Prostate gland (tissue), 2 donors: ENCODE results near the gene RIOK3. TPM values are rescaled to one million over a fixed set of nuclear protein-coding genes. Genes with fewer than 3 reads are reported as not detected.

Experiments
- DNase-seq: peaks from one replicate; pipeline ENCODE4 v3.0.0-alpha.2; 2019; ENCODE audit warnings: low spot score
- H3K27ac ChIP-seq, 2 donors: fragments of 200-600 bp; sonication (generic); 2 replicates each; pipeline ENCODE4 v1.5.1; 2017 to 2019
- H3K27me3 ChIP-seq: fragments of 200-600 bp; sonication (generic); replicated peaks from 2 replicates; pipeline ENCODE4 v1.5.1; 2019; ENCODE audit not compliant: insufficient read depth
- H3K36me3 ChIP-seq, 2 donors: fragments of 200-600 bp; sonication (generic); 1 replicate in 1 of 2; 2 replicates in 1 of 2; pipeline versions ENCODE4 v1.5.1 to v1.8.1; 2017 to 2019
- H3K4me1 ChIP-seq: fragments of 200-600 bp; sonication (generic); replicated peaks from 2 replicates; pipeline ENCODE4 v1.5.1; 2019
- H3K4me3 ChIP-seq, 2 donors: fragments of 200-600 bp; sonication (generic); 2 replicates each; pipeline ENCODE4 v1.5.1; 2017 to 2019
- H3K9me3 ChIP-seq: fragments of 200-600 bp; sonication (generic); 2 replicates; pipeline ENCODE4 v1.5.1; 2017
- POLR2A ChIP-seq: fragments of 450-650 bp; IDR thresholded peaks from one replicate; pipeline ENCODE4 v1.6.1; 2016; ENCODE audit warnings: antibody characterized with exemption, mild to moderate bottlenecking
- POLR2AphosphoS5 ChIP-seq: sonication (generic); formaldehyde crosslinking; IDR thresholded peaks from one replicate; pipeline ENCODE4 v1.6.1; 2017; ENCODE audit warnings: antibody characterized with exemption
- WGBS: methylation state at CpG from one replicate; pipeline ENCODE4 v1.1.5; 2018; 5-methylcytosine and 5-hydroxymethylcytosine counted together
- intact Hi-C: fragments of 100-400 bp; cut with DNase I; formaldehyde crosslinking; loops from one replicate; pipeline ENCODE4 v1.14.2; 2022
- total RNA-seq, 2 donors: library from RNA; depleted of rRNA; stranded (reverse); fragments of >200 nt; gene quantifications; one replicate each; pipeline ENCODE4 v1.1.0, GENCODE V29; 2016
- TF ChIP-seq, protein P1 (sequence below), 4 experiments: fragments of 200-600 bp in 2 of 4; fragments of 450-650 bp in 2 of 4; sonication (generic) in 2 of 4; IDR thresholded peaks; 1 replicate in 3 of 4; 2 replicates in 1 of 4; pipeline ENCODE4 v1.5.1; 2016 to 2019; ENCODE audit warnings: antibody characterized with exemption in 4 of 4, mild to moderate bottlenecking in 2 of 4, moderate library complexity in 2 of 4

The RIOK3 gene
- total RNA-seq, 2 donors from 2014 or later = 40.6 to 44.6 TPM

DNA sequence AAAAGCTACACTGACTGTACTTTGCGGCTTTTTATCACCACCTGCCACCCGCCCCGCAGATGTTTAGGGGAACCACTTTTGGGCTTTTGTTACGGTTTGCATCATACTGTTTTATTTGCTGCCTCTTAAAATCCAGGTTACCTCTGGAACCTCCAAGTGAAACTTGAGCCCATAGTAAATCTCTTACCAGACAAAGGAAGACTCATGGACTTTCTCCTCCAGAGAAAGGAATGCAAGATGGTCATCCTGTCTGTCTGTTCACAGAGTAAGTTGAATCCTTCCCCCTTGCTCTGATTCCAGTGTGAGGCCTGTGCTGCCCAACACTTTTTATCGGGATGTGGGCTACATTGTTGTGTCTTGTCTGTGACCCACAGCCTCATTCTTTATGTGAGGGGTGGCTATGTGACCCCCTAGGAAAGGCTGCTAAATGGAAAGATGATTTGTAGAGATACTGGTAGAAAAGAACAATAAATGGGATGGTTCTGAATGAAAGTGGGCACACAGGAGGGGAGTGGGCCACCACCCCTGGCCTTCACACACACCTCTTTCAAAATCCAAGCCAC is 73.5 kb downstream of the RIOK3 start:
- H3K36me3 ChIP-seq = peaks cover 0 to 8% of the 10 kb centered on the region in 2 donors
- DNase-seq = no peak
- 52% methylated on average over 5 of the region's 5 CpGs for WGBS
- no peak overlapping the region for H3K4me3 ChIP-seq
- no peaks in the 10 kb centered on the region for H3K9me3 ChIP-seq
- intact Hi-C loops = no loop called here
- TF ChIP-seq, protein P1, sequence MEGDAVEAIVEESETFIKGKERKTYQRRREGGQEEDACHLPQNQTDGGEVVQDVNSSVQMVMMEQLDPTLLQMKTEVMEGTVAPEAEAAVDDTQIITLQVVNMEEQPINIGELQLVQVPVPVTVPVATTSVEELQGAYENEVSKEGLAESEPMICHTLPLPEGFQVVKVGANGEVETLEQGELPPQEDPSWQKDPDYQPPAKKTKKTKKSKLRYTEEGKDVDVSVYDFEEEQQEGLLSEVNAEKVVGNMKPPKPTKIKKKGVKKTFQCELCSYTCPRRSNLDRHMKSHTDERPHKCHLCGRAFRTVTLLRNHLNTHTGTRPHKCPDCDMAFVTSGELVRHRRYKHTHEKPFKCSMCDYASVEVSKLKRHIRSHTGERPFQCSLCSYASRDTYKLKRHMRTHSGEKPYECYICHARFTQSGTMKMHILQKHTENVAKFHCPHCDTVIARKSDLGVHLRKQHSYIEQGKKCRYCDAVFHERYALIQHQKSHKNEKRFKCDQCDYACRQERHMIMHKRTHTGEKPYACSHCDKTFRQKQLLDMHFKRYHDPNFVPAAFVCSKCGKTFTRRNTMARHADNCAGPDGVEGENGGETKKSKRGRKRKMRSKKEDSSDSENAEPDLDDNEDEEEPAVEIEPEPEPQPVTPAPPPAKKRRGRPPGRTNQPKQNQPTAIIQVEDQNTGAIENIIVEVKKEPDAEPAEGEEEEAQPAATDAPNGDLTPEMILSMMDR (IDR thresholded peaks at IDR 0.05) = no peak
- no peak for TF ChIP-seq POLR2AphosphoS5
- TF ChIP-seq POLR2A = no peak
- H3K27ac ChIP-seq = no peak overlapping the region
- H3K27me3 ChIP-seq = no peaks in the 10 kb centered on the region
- no peaks in the 10 kb centered on the region for H3K4me1 ChIP-seq

DNA sequence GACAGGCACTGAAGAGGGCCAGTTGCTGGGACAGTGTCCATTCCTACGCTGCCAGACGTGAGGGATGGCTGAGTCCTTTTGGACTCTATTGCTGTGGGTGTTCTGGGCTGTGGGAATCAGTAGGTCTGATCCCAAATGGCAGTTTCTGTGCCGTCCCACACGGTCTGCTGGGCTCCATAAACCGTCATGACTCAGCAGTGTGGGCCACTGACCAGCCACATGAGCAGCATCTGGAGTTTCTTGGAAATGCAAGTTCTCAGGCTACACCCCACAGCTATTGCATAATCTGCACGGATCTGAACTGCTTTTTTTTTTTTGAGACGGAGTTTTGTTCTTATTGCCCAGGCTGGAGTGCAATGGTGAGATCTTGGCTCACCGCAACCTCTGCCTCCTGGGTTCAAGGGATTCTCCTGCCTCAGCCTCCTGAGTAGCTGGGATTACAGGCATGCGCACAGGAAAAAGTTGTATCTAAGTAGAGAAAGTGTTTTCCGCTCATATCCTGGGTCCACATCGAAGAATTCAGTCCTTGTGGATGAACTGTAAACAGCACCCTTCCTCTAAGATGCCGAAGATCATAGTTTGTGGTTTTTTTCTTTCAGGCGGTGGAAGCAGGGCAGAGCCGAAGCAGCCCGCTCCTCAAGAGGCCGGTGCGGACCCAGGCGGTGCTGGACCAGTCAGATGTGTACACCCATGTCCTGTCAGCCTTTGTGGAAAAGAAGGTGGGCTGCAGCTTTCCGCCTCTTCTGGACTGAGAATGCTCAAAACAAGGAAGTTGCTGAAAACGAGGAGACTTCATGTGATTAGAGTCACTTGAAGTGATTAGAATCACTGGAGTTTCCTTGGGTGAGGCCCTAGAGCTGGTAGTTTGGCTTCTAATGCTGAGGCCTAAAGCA is 75.7 kb downstream of the RIOK3 start:
- TF ChIP-seq, protein P1 (IDR thresholded peaks at IDR 0.05) = no peak
- TF ChIP-seq POLR2AphosphoS5 (no peak), POLR2A (no peak)
- Histone ChIP-seq H3K36me3 (peaks cover 0 to 8% of the 10 kb centered on the region in 2 donors), H3K27me3 (no peaks in the 10 kb centered on the region), H3K4me3 (no peak overlapping the region), H3K27ac (no peak overlapping the region), H3K9me3 (no peaks in the 10 kb centered on the region), H3K4me1 (no peaks in the 10 kb centered on the region)
- DNase-seq = no peak
- 83% methylated on average over 20 of the region's 20 CpGs for WGBS
- intact Hi-C loops = no loop called here

DNA sequence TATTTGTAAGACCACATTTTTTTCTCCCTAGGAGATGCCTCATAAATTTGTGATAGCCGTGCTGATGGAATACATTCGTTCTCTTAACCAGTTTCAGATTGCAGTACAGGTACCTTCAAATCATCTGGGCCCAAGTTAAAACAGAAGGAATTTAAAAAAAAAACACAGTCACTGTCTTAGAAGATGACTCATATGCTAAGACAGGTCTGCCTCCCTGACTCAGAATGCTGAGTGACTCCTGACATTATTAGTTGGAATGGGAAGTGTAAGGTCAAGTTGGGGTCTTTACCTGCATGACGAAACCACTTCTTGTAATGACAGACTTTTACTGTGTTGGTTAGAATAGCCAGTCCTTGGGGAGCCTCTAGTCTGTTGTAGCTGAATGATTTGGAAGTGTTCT is 76.5 kb downstream of the RIOK3 start:
- no peak overlapping the region for H3K4me3 ChIP-seq
- TF ChIP-seq POLR2AphosphoS5 = no peak
- no peak for TF ChIP-seq POLR2A
- TF ChIP-seq, protein P1 (IDR thresholded peaks at IDR 0.05) = no peak
- no peak overlapping the region for H3K27ac ChIP-seq
- H3K27me3 ChIP-seq = no peaks in the 10 kb centered on the region
- intact Hi-C loops = no loop called here
- no peak for DNase-seq
- H3K9me3 ChIP-seq = no peaks in the 10 kb centered on the region
- WGBS = 69% methylated on average over 3 of the region's 3 CpGs
- no peaks in the 10 kb centered on the region for H3K4me1 ChIP-seq
- peaks cover 0 to 15% of the 10 kb centered on the region in 2 donors for H3K36me3 ChIP-seq

DNA sequence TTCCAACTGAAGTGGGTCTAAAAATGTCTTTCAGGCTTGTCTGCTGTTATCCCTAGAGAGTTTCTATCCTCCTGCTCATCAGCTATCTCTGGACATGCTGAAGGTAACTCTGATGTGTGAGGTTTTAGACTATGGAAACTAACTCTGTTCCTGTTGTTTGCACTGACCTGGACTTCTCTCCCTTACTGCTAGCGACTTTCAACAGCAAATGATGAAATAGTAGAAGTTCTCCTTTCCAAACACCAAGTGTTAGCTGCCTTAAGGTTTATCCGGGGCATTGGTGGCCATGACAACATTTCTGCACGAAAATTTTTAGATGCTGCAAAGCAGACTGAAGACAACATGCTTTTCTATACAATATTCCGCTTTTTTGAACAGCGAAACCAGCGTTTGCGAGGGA is 77.1 kb downstream of the RIOK3 start:
- DNase-seq = no peak
- WGBS = 88% methylated on average over 7 of the region's 7 CpGs
- H3K27me3 ChIP-seq = no peaks in the 10 kb centered on the region
- TF ChIP-seq, protein P1 (IDR thresholded peaks at IDR 0.05) = no peak
- TF ChIP-seq POLR2AphosphoS5 (no peak), POLR2A (no peak)
- H3K4me3 ChIP-seq = no peak overlapping the region
- intact Hi-C loops = no loop called here
- no peaks in the 10 kb centered on the region for H3K4me1 ChIP-seq
- H3K9me3 ChIP-seq = no peaks in the 10 kb centered on the region
- H3K36me3 ChIP-seq = peaks cover 0 to 15% of the 10 kb centered on the region in 2 donors
- H3K27ac ChIP-seq = no peak overlapping the region
